ENCODE data around the gene GATD1. TPM values are rescaled to one million over a fixed set of nuclear protein-coding genes. Genes with fewer than 3 reads are reported as not detected.
"Not testable (repeated sequence)": the region's sequence is repeated elsewhere in the genome, so short reads cannot be mapped to it uniquely, and the experiment has no call there.

GATD1 gene
- polyA plus RNA-seq, 3 donors from 2014 or later, result 5.8 to 9.7 (median 6.7) TPM

- H3K4me1 Mint-ChIP-seq; DNase-seq; H3K36me3 Mint-ChIP-seq; H3K27ac Mint-ChIP-seq; H3K27me3 Mint-ChIP-seq (ENCODE audit: low read depth in 3 of 3); H3K9me3 Mint-ChIP-seq; H3K4me3 Mint-ChIP-seq: not testable (repeated sequence)
These were observed 39.4 kb downstream of the GATD1 start for GRCh38 chr11:737899-738298.

GRCh38 chr11:737366-737765 lies 39.9 kb downstream of the GATD1 start:
- H3K27me3 Mint-ChIP-seq (ENCODE audit: low read depth in 3 of 3), result peaks cover 0 to 7% (median 6%) of the 10 kb centered on the region in 3 donors
- DNase-seq, result no peak
- no peaks in the 10 kb centered on the region for H3K9me3 Mint-ChIP-seq
- H3K36me3 Mint-ChIP-seq, result no peaks in the 10 kb centered on the region
- no peak overlapping the region for H3K4me3 Mint-ChIP-seq
- peaks cover 7 to 8% of the 10 kb centered on the region in 2 donors for H3K4me1 Mint-ChIP-seq
- no peak overlapping the region for H3K27ac Mint-ChIP-seq

GRCh38 chr11:734541-734940 lies 42.7 kb downstream of the GATD1 start:
- H3K9me3 Mint-ChIP-seq; H3K27me3 Mint-ChIP-seq (ENCODE audit: low read depth in 3 of 3); H3K27ac Mint-ChIP-seq; H3K4me3 Mint-ChIP-seq; DNase-seq; H3K4me1 Mint-ChIP-seq; H3K36me3 Mint-ChIP-seq: not testable (repeated sequence)

GRCh38 chr11:733072-733471 lies 44.2 kb downstream of the GATD1 start:
- H3K27me3 Mint-ChIP-seq (ENCODE audit: low read depth in 3 of 3), result peaks cover 0 to 9% (median 4%) of the 10 kb centered on the region in 3 donors
- no peak overlapping the region for H3K4me3 Mint-ChIP-seq
- no peaks in the 10 kb centered on the region for H3K36me3 Mint-ChIP-seq
- DNase-seq, result no peak
- no peaks in the 10 kb centered on the region for H3K9me3 Mint-ChIP-seq
- H3K4me1 Mint-ChIP-seq, result peaks cover 7 to 8% of the 10 kb centered on the region in 2 donors
- no peak overlapping the region for H3K27ac Mint-ChIP-seq

- Mint-ChIP-seq H3K4me3 (no peak overlapping the region), H3K36me3 (no peaks in the 10 kb centered on the region), H3K4me1 (peaks cover 0 to 2% of the 10 kb centered on the region in 2 donors), H3K27ac (peak overlapping the region in 1 of 6 donors; percentile 55), H3K9me3 (no peaks in the 10 kb centered on the region), H3K27me3 (ENCODE audit: low read depth in 3 of 3) (peaks cover 0 to 6% (median 2%) of the 10 kb centered on the region in 3 donors)
- DNase-seq, result no peak
These were observed 47.7 kb downstream of the GATD1 start for GRCh38 chr11:729492-730074.

- Mint-ChIP-seq H3K36me3 (no peaks in the 10 kb centered on the region), H3K27me3 (ENCODE audit: low read depth in 3 of 3) (peaks cover 0 to 2% (median under 1%) of the 10 kb centered on the region in 3 donors), H3K27ac (no peak overlapping the region), H3K9me3 (no peaks in the 10 kb centered on the region), H3K4me1 (peaks cover 0 to 2% of the 10 kb centered on the region in 2 donors), H3K4me3 (no peak overlapping the region)
- no peak for DNase-seq
These were observed 48.3 kb downstream of the GATD1 start for GRCh38 chr11:728901-729491.

- Mint-ChIP-seq H3K27me3 (ENCODE audit: low read depth in 3 of 3) (peaks cover 3 to 6% (median 4%) of the 10 kb centered on the region in 3 donors), H3K4me1 (peaks cover 5 to 6% of the 10 kb centered on the region in 2 donors), H3K27ac (no peak overlapping the region), H3K36me3 (no peaks in the 10 kb centered on the region), H3K4me3 (no peak overlapping the region), H3K9me3 (no peaks in the 10 kb centered on the region)
- DNase-seq, result peak; percentile 72 to 76 (median 75)
These were observed 49.2 kb downstream of the GATD1 start for GRCh38 chr11:727859-728748.

GRCh38 chr11:727281-727701 lies 50.0 kb downstream of the GATD1 start:
- no peak for DNase-seq
- Mint-ChIP-seq H3K27me3 (ENCODE audit: low read depth in 3 of 3) (peaks cover 4 to 7% (median 5%) of the 10 kb centered on the region in 3 donors), H3K9me3 (no peaks in the 10 kb centered on the region), H3K4me1 (peaks cover 7% of the 10 kb centered on the region in 2 donors), H3K36me3 (no peaks in the 10 kb centered on the region), H3K27ac (no peak overlapping the region), H3K4me3 (no peak overlapping the region)

- DNase-seq, result peak; percentile 46 to 52 (median 51)
- Mint-ChIP-seq H3K36me3 (no peaks in the 10 kb centered on the region), H3K27ac (no peak overlapping the region), H3K4me3 (peak overlapping the region; percentile 62 to 75 (median 70)), H3K4me1 (peaks cover 7% of the 10 kb centered on the region in 2 donors), H3K9me3 (no peaks in the 10 kb centered on the region), H3K27me3 (ENCODE audit: low read depth in 3 of 3) (peaks cover 5 to 7% (median 6%) of the 10 kb centered on the region in 3 donors)
These were observed 50.7 kb downstream of the GATD1 start for GRCh38 chr11:726278-727220.

- Mint-ChIP-seq H3K4me1 (peaks cover 7 to 9% of the 10 kb centered on the region in 2 donors), H3K9me3 (no peaks in the 10 kb centered on the region), H3K36me3 (no peaks in the 10 kb centered on the region), H3K27me3 (ENCODE audit: low read depth in 3 of 3) (peaks cover 5 to 7% (median 6%) of the 10 kb centered on the region in 3 donors), H3K27ac (no peak overlapping the region), H3K4me3 (peak overlapping the region in 3 of 5 donors; percentile 53 to 75 (median 71))
- DNase-seq, result no peak
These were observed 51.6 kb downstream of the GATD1 start for GRCh38 chr11:725624-726202.

- H3K27ac Mint-ChIP-seq, result no peak overlapping the region
- no peak for DNase-seq
- no peaks in the 10 kb centered on the region for H3K36me3 Mint-ChIP-seq
These were observed 52.4 kb downstream of the GATD1 start for GRCh38 chr11:724778-725386.

GRCh38 chr11:724049-724777 lies 53.1 kb downstream of the GATD1 start:
- Mint-ChIP-seq H3K27me3 (ENCODE audit: low read depth in 3 of 3) (peaks cover 6 to 10% (median 7%) of the 10 kb centered on the region in 3 donors), H3K27ac (no peak overlapping the region), H3K4me3 (peak overlapping the region in 1 of 5 donors; percentile 59), H3K36me3 (no peaks in the 10 kb centered on the region), H3K9me3 (no peaks in the 10 kb centered on the region), H3K4me1 (peaks cover 7 to 9% of the 10 kb centered on the region in 2 donors)
- DNase-seq, result no peak

More at GRCh38 chr11:724778-725386, 52.4 kb downstream of the GATD1 start:
- H3K9me3 Mint-ChIP-seq, result no peaks in the 10 kb centered on the region
- H3K4me1 Mint-ChIP-seq, result peaks cover 7 to 9% of the 10 kb centered on the region in 2 donors
- peak overlapping the region in 3 of 5 donors; percentile 53 to 65 (median 59) for H3K4me3 Mint-ChIP-seq
- H3K27me3 Mint-ChIP-seq (ENCODE audit: low read depth in 3 of 3), result peaks cover 6 to 10% (median 6%) of the 10 kb centered on the region in 3 donors

All from immature natural killer cell (primary cell).